ENCODE results near the gene SMYD2. TPM values are rescaled to one million over a fixed set of nuclear protein-coding genes. Genes with fewer than 3 reads are reported as not detected.

The SMYD2 gene
- total RNA-seq, 1 donor from 2014 or later, result 13.5 TPM

- intact Hi-C loops (cut with DNase I), result no loop called here
- ATAC-seq, result no peak
- no peak for DNase-seq (ENCODE audit: low spot score)
Measured at GRCh38 chr1:214295934-214296333, 15.0 kb downstream of the SMYD2 start.

DNA sequence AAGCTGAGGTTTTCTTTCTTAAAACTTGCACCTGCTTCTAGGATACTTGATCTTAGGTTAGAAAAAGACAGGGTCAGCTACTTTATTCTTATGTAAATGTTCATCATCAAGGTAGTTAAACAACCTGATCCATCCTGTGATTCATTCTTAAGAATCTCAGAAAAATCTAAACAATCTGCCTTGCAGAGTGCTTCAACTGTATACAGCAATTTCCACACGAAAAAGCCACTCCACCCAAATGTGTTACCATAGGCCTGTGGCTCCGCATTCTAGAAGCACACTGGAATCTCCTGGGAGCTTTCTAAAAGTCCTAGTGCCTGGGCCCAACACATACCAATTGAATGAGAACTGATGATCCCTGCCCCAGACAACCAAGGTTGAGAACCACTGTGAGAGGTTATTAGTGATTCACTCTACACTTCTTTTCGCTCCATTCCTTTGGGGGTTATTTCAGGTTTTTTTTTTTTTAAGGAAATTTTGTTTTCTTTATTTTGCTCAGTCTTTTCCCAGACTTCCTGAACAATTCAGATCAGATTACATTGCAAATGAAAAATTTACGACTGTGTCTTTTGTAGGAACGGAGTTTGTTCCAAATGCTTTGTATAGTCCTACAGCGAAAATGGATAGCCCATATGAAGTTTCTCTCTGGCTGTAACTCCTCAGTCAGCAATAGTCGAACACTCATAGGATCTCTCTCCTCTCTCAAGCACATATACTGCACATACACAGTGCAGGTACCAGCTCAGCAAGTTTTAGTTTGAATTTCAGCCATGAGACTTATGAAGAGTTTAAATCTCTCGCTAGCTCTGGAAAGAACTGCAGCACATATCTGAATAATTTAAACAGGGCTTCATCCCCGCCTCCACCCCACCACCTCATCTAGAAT, 16.1 kb downstream of the SMYD2 start:
- ATAC-seq (no peak), DNase-seq (ENCODE audit: low spot score) (no peak)
- intact Hi-C loops (cut with DNase I), result no loop called here

GRCh38 chr1:214300149-214300780, 19.3 kb downstream of the SMYD2 start:
- intact Hi-C loops (cut with DNase I), result no loop called here
- DNase-seq (ENCODE audit: low spot score) (no peak), ATAC-seq (no peak)

DNA sequence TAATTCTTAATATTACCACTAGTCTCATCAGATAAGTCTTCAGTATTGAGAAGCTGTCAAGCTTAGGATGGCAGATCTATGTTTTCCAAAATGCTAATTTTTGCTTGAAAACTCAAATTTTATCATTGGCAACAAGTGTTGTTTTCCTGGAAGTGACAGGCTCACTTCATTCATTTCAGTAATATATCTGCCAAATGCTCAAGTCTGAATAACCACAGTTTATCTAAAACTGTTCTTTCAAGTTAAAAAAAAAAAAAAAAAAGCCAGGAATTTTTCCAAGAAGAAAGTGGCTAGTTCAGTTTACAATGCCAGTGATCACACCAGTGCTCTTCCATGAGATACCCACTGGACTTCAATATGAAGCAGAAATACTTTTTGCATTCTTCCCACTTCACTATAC, 20.6 kb downstream of the SMYD2 start:
- DNase-seq (ENCODE audit: low spot score), result no peak
- intact Hi-C loops (cut with DNase I), result no loop called here
- ATAC-seq, result no peak

- ATAC-seq (no peak), DNase-seq (ENCODE audit: low spot score) (no peak)
- intact Hi-C loops (cut with DNase I), result no loop called here
Measured at GRCh38 chr1:214303141-214303930, 22.4 kb downstream of the SMYD2 start.

DNA sequence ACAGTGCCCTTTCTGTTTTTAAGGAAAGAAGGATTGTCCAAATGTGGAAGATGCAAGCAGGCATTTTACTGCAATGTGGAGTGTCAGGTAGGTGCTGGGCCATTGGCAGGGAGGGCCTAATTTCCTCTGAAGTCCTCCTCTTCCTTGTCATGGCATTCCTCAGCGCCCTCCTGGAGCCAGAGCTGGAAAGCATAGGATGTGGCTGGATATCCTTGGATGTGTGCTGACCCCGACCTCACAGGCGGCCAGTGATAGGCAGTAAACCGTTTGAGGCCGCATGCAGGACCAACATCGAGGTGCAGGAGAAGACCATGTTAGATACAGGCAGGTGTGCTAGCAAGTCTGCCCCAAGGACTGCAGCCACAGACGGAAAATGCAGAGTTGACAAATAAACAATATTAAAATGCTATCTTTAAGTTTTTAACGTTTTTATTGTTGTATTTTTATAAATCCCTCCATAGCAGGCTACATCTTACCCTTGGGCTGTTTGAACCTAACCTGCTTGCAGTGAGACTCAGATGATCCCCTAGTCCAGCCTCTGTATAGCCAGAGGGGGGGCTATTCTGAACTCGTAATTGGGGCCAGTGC, 24.3 kb downstream of the SMYD2 start:
- ATAC-seq (no peak), DNase-seq (ENCODE audit: low spot score) (no peak)
- intact Hi-C loops (cut with DNase I), result no loop called here

- DNase-seq (ENCODE audit: low spot score) (no peak), ATAC-seq (no peak)
- intact Hi-C loops (cut with DNase I), result no loop called here
Measured at GRCh38 chr1:214306269-214306668, 25.3 kb downstream of the SMYD2 start.

DNA sequence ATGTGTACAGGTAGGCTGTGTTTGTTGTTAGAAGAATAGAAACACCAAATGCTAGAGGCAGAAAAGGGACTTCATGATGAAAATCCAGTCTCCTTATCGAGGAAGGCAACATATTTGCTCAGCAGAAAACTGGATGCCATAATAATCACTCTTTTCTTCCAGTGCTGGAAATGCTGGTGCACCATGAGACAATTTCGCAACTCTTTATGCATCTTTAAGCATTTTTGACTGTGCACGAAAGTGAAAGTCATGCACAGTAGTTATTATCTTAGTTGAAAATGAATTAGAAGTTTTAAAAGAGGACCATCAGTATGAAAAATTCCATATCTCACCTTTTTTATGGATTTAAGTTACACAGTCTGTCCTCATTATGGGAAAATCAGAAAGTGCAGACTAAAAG, 29.1 kb downstream of the SMYD2 start:
- no peak for DNase-seq (ENCODE audit: low spot score)
- intact Hi-C loops (cut with DNase I), result no loop called here
- ATAC-seq, result no peak

DNA sequence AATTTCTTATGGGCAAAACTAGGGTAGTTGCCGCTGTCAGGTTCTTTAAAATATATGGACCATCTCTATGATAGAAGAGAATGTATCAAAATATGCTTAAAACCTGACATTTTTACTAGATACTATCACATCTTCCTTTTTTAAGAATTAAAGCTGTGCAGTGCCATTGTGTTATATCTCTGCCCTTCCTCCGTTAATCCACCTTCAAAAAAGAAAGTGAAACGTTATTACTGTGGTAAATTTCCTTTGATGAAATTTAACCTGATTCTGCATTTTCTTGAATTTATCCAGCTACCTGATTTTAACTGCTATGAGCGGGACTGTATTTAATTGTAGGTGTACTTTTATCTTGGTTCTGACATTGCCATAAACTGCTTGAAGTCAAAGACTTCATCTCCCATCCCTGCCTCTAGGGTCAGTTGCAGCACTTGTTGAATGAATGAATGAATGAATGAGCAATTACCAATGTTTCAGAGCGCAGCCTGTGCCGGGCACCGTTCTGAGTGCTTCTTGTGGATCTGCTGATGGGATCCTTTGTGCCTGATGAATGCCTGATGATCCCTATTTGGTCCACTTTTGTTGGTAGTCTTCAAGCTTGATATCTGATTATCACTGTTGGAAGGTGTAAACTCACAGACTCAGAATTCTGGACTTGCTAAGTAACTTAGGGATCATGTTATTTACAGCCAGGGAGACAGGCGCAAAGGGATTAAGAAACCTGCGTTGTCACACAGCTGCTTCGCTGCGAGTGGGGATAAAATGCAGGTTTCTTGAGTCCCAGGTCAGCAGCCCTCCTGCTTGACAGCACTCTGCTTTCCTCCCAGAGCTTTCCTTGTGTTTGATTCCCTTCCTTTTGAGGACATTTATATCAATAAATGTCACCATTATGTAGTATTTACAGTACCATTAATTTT, 30.1 kb downstream of the SMYD2 start:
- intact Hi-C loops (cut with DNase I), result no loop called here
- ATAC-seq (no peak), DNase-seq (ENCODE audit: low spot score) (no peak)

- ATAC-seq (no peak), DNase-seq (ENCODE audit: low spot score) (no peak)
- intact Hi-C loops (cut with DNase I), result no loop called here
Measured at GRCh38 chr1:214312530-214313051, 31.6 kb downstream of the SMYD2 start.

GRCh38 chr1:214314178-214314843, 33.4 kb downstream of the SMYD2 start:
- intact Hi-C loops (cut with DNase I), result no loop called here
- no peak for DNase-seq (ENCODE audit: low spot score)
- ATAC-seq, result no peak

DNA sequence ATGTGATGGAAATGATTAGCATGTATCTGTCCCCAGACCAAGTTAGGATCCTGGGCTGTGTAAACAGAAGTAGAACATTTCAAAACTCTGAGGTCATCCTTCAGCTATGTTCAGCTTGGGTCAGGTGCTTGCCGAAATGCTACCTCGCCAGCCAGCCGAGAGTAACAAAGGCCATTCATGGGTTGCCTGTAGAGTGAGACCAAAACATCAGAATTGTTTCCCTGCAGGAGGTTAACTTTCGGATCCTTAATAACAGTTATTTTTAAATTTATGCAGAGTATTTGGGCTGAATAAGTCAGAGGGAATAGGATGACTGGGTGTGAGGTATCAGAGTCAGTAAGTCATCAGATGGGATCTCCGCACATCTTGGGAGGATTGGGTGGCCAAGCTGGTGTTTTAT, 35.6 kb downstream of the SMYD2 start:
- no peak for DNase-seq (ENCODE audit: low spot score)
- intact Hi-C loops (cut with DNase I), result no loop called here
- ATAC-seq, result no peak

GRCh38 chr1:214317300-214317699, 36.3 kb downstream of the SMYD2 start:
- intact Hi-C loops (cut with DNase I), result no loop called here
- ATAC-seq, result no peak
- no peak for DNase-seq (ENCODE audit: low spot score)

- ATAC-seq (no peak), DNase-seq (ENCODE audit: low spot score) (no peak)
- intact Hi-C loops (cut with DNase I), result no loop called here
Measured at GRCh38 chr1:214317734-214318133, 36.8 kb downstream of the SMYD2 start.

GRCh38 chr1:214318356-214318755, 37.4 kb downstream of the SMYD2 start:
- ATAC-seq (peak; percentile 63), DNase-seq (ENCODE audit: low spot score) (no peak)
- intact Hi-C loops (cut with DNase I), result no loop called here

DNA sequence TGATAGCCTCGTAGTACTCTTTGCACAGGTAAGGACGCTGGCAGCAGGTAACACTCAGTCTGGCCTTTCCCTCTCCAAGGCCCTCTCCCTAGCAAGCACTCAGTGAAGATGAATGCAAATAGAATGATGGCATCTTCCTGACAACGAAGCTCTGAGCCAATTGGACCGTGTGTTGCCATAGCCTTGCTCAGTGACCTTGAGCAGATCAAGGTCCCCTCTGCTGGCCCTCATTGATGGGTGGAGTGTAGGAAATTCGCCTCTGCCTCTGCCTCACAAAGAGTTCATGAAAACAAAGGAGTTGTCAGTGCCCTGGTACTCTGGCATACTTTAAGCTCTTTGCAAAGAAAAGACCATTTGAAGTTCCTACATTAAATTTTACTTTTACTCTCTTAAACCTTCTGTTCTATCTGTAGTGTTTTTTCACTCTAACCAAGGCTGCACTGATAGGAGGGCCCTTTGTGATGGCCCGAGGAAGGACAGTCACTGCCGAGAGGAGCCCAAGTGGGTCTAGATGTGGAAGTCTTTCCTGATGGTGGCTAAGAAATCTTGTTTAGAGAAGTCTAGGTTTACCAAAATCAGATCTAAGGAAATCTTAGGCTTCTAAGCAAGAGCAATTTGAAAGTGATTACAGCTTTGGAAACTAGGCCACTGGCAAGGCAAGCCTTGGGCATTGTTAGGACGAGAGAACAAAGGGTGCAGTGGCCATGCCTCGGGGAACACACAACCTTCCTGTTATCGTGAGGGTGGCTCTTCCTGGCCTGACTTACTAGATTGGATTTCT, 38.2 kb downstream of the SMYD2 start:
- intact Hi-C loops (cut with DNase I), result no loop called here
- DNase-seq (ENCODE audit: low spot score), result no peak
- ATAC-seq, result no peak

GRCh38 chr1:214319938-214320337, 39.0 kb downstream of the SMYD2 start:
- no peak for DNase-seq (ENCODE audit: low spot score)
- intact Hi-C loops (cut with DNase I), result no loop called here
- ATAC-seq, result no peak
